ENCODE results near the gene LYZ.

DNA sequence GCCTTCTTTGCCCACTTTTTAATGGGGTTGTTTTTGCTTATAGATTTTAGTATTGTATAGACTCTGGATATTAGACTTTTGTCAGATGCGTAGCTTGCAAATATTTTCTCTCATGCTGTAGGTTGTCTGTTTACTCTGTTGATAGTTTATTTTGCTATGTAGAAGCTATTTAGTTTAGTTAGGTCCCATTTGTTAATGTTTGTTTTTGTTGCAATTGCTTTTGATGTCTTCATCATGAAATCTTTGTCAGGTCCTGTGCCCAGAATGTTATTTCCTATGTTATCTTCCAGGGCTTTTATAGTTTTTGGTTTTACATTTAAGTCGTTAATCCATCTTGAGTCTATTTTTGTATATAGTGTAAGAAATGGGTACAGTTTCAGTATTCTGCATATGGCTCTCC is 30.0 kb upstream of the LYZ start:
- TF ChIP-seq CTCF (IDR thresholded peaks at IDR 0.05 in 8 of 11, conservative IDR thresholded peaks at IDR 0.05 in 3 of 11), result no peak
- no peak for TF ChIP-seq POLR2A (IDR thresholded peaks at IDR 0.05)

Measured in spleen (tissue), 7 donors.